ENCODE measurements around the gene SMIM45.
A peak's percentile ranks its signal among the peaks of the same experiment; 100 is the strongest.

The SMIM45 gene

GRCh38 chr22:41971431-41971830 lies 19.5 kb downstream of the SMIM45 start:
- DNase-seq: no peak

GRCh38 chr22:41974691-41975290 lies 22.8 kb downstream of the SMIM45 start:
- DNase-seq: no peak

GRCh38 chr22:41975299-41976069 lies 23.5 kb downstream of the SMIM45 start:
- no peak for DNase-seq

- DNase-seq: no peak
Measured at GRCh38 chr22:41976070-41976901, 24.3 kb downstream of the SMIM45 start.

GRCh38 chr22:41976961-41977566 lies 25.1 kb downstream of the SMIM45 start:
- no peak for DNase-seq

GRCh38 chr22:41978732-41979131 lies 26.8 kb downstream of the SMIM45 start:
- no peak for DNase-seq

- no peak for DNase-seq
Measured at GRCh38 chr22:41979423-41980250, 27.7 kb downstream of the SMIM45 start.

- DNase-seq: peak; percentile 16 to 65
Measured at GRCh38 chr22:41982865-41983264, 30.9 kb downstream of the SMIM45 start.

GRCh38 chr22:41983513-41984405 lies 31.8 kb downstream of the SMIM45 start:
- DNase-seq: peak; percentile 41 to 72

- DNase-seq: no peak
Measured at GRCh38 chr22:41987276-41987675, 35.3 kb downstream of the SMIM45 start.

- no peak for DNase-seq
Measured at GRCh38 chr22:41989246-41989645, 37.3 kb downstream of the SMIM45 start.

- no peak for DNase-seq
Measured at GRCh38 chr22:41991111-41991510, 39.2 kb downstream of the SMIM45 start.

GRCh38 chr22:41992496-41992895 lies 40.5 kb downstream of the SMIM45 start:
- no peak for DNase-seq

GRCh38 chr22:41995211-41995610 lies 43.3 kb downstream of the SMIM45 start:
- no peak for DNase-seq

- no peak for DNase-seq
Measured at GRCh38 chr22:41996826-41997225, 44.9 kb downstream of the SMIM45 start.

GRCh38 chr22:41998361-41999261 lies 46.7 kb downstream of the SMIM45 start, which contains the start of gene WBP2NL:
Gene WBP2NL, plus strand, starts transcription at chr22:41998788. Its CDS starts 31 bp downstream, at chr22:41998819.
- peak; percentile 86 to 94 for DNase-seq

- no peak for DNase-seq
Measured at GRCh38 chr22:42000466-42000865, 48.5 kb downstream of the SMIM45 start.

GRCh38 chr22:42001121-42001520 lies 49.2 kb downstream of the SMIM45 start:
- DNase-seq: no peak

GRCh38 chr22:42001706-42002105 lies 49.8 kb downstream of the SMIM45 start:
- DNase-seq: no peak

- DNase-seq: no peak
Measured at GRCh38 chr22:42007922-42008321, 56.0 kb downstream of the SMIM45 start.

Measured in inflammatory macrophage treated with lipopolysaccharide for 1 hour (primary cell).